MM.1S (cell line): ENCODE measurements around the gene PTPRN2.

Experiments
- DNase-seq: peaks from one replicate; pipeline ENCODE4 v3.0.0-alpha.2; 2015
- H2AFZ ChIP-seq: fragments of 300-600 bp; sonication (generic); 2 replicates; pipeline ENCODE4 v1.6.0; 2016; ENCODE audit warnings: antibody characterized with exemption, low read length
- H3F3A ChIP-seq: fragments of 300-600 bp; sonication (generic); 2 replicates; pipeline ENCODE4 v1.6.1; 2016; ENCODE audit warnings: mild to moderate bottlenecking, antibody characterized with exemption, low read length, moderate library complexity, mixed read lengths; ENCODE audit not compliant: insufficient read depth
- H3K27ac ChIP-seq: fragments of 300-600 bp; sonication (generic); 2 replicates; pipeline ENCODE4 v1.5.1; 2016; ENCODE audit warnings: mild to moderate bottlenecking, low read length
- H3K27me3 ChIP-seq: fragments of 300-600 bp; sonication (generic); replicated peaks from 2 replicates; pipeline ENCODE4 v1.6.0; 2016; ENCODE audit warnings: low read length; ENCODE audit not compliant: insufficient read depth
- H3K36me3 ChIP-seq: fragments of 300-600 bp; sonication (generic); replicated peaks from 2 replicates; pipeline ENCODE4 v1.6.1; 2016; ENCODE audit warnings: mild to moderate bottlenecking, low read length, mixed read lengths; ENCODE audit not compliant: insufficient read depth
- H3K4me1 ChIP-seq: fragments of 300-600 bp; sonication (generic); 2 replicates; pipeline ENCODE4 v1.6.1; 2016; ENCODE audit warnings: low read length, mixed read lengths
- H3K4me2 ChIP-seq: fragments of 300-600 bp; sonication (generic); 2 replicates; pipeline ENCODE4 v1.6.0; 2016; ENCODE audit warnings: low read depth, low read length
- H3K4me3 ChIP-seq: fragments of 300-600 bp; sonication (generic); 2 replicates; pipeline ENCODE4 v1.5.1; 2016; ENCODE audit warnings: low read length, mixed read lengths
- H3K79me2 ChIP-seq: fragments of 300-600 bp; sonication (generic); 2 replicates; pipeline ENCODE4 v1.6.1; 2016; ENCODE audit warnings: mixed run types, low read length, mixed read lengths
- H3K9ac ChIP-seq: fragments of 300-600 bp; sonication (generic); 2 replicates; pipeline ENCODE4 v1.6.1; 2016; ENCODE audit warnings: low read length, mixed read lengths
- H3K9me2 ChIP-seq: fragments of 300-600 bp; sonication (generic); replicated peaks from 2 replicates; pipeline ENCODE4 v1.6.1; 2016; ENCODE audit warnings: mild to moderate bottlenecking, low read length, mixed read lengths; ENCODE audit not compliant: insufficient read depth
- H3K9me3 ChIP-seq: fragments of 300-600 bp; sonication (generic); replicated peaks from 2 replicates; pipeline ENCODE4 v1.6.1; 2016; ENCODE audit warnings: mild to moderate bottlenecking, low read length, mixed read lengths; ENCODE audit not compliant: insufficient read depth
- H4K20me1 ChIP-seq: fragments of 300-600 bp; sonication (generic); 2 replicates; pipeline ENCODE4 v1.6.1; 2016; ENCODE audit warnings: mild to moderate bottlenecking, low read length, moderate library complexity, mixed read lengths; ENCODE audit not compliant: insufficient read depth
- EZH2 ChIP-seq: fragments of 300-600 bp; sonication (generic); optimal IDR thresholded peaks from 2 replicates; pipeline ENCODE3; 2017; ENCODE audit warnings: low read depth, mild to moderate bottlenecking, antibody characterized with exemption, low read length, mixed read lengths
- EZH2phosphoT487 ChIP-seq: fragments of 300-600 bp; sonication (generic); IDR thresholded peaks from 2 replicates; pipeline ENCODE4 v1.6.1; 2018; ENCODE audit warnings: antibody characterized with exemption, low read length
- TF ChIP-seq, protein P1 (sequence below): fragments of 300-600 bp; sonication (generic); IDR thresholded peaks from 2 replicates; pipeline ENCODE4 v1.5.1; 2016; ENCODE audit warnings: antibody characterized with exemption, low read length, mixed read lengths

Gene PTPRN2

GRCh38 chr7:158452331-158452730 lies 135.3 kb downstream of the PTPRN2 start:
- Histone ChIP-seq H3F3A (no peaks in the 10 kb centered on the region), H3K27me3 (peaks cover 76% of the 10 kb centered on the region), H3K4me3 (no peak overlapping the region), H3K4me2 (no peak overlapping the region), H3K36me3 (no peaks in the 10 kb centered on the region), H2AFZ (no peak overlapping the region), H4K20me1 (no peaks in the 10 kb centered on the region), H3K9ac (no peak overlapping the region), H3K27ac (no peak overlapping the region), H3K79me2 (no peaks in the 10 kb centered on the region), H3K4me1 (no peaks in the 10 kb centered on the region), H3K9me2 (no peaks in the 10 kb centered on the region), H3K9me3 (no peaks in the 10 kb centered on the region)
- no peak for TF ChIP-seq EZH2phosphoT487
- no peak for TF ChIP-seq EZH2
- TF ChIP-seq, protein P1, sequence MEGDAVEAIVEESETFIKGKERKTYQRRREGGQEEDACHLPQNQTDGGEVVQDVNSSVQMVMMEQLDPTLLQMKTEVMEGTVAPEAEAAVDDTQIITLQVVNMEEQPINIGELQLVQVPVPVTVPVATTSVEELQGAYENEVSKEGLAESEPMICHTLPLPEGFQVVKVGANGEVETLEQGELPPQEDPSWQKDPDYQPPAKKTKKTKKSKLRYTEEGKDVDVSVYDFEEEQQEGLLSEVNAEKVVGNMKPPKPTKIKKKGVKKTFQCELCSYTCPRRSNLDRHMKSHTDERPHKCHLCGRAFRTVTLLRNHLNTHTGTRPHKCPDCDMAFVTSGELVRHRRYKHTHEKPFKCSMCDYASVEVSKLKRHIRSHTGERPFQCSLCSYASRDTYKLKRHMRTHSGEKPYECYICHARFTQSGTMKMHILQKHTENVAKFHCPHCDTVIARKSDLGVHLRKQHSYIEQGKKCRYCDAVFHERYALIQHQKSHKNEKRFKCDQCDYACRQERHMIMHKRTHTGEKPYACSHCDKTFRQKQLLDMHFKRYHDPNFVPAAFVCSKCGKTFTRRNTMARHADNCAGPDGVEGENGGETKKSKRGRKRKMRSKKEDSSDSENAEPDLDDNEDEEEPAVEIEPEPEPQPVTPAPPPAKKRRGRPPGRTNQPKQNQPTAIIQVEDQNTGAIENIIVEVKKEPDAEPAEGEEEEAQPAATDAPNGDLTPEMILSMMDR: no peak
- DNase-seq: no peak

DNA sequence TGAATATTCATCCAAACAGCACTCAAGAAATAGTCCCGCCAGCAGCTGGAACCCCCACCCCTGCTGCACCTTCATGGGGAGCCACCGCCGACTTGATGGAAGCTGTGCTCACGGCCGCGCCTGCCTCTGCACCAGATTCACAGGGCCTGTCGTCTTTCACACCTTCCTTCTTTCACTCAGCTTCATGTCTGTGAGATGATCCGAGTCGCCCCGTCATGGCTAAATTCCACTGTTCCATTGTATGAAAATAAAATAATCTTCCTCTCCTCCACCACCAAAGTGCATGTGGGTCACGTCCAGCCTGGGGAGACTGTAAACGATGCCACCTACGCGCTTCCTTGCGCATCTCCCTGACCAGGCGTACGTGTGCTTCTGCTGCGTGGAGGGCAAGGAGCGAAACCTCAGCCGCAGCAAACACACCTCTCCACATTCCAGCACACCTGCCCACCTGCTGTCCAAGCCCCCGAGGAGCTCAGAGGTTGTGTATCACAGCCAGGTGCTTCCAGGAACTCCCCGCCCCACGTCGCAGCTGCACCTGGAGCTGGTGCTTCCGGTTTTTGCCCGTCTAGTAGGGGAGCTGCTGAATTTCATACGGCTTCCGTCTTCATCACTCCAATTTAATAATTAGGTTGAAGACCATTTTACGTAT lies 137.0 kb downstream of the PTPRN2 start:
- Histone ChIP-seq H3K9me3 (no peaks in the 10 kb centered on the region), H3F3A (no peaks in the 10 kb centered on the region), H3K9ac (no peak overlapping the region), H3K9me2 (no peaks in the 10 kb centered on the region), H3K27me3 (peaks cover 75% of the 10 kb centered on the region), H3K36me3 (no peaks in the 10 kb centered on the region), H2AFZ (no peak overlapping the region), H3K27ac (no peak overlapping the region), H3K4me2 (no peak overlapping the region), H3K4me3 (no peak overlapping the region), H3K79me2 (no peaks in the 10 kb centered on the region), H3K4me1 (no peaks in the 10 kb centered on the region), H4K20me1 (no peaks in the 10 kb centered on the region)
- TF ChIP-seq, protein P1: no peak
- TF ChIP-seq EZH2phosphoT487 (no peak), EZH2 (no peak)
- no peak for DNase-seq

- Histone ChIP-seq H2AFZ (no peak overlapping the region), H3K9me3 (no peaks in the 10 kb centered on the region), H3K79me2 (no peaks in the 10 kb centered on the region), H3K4me3 (no peak overlapping the region), H3K4me1 (no peaks in the 10 kb centered on the region), H3K27ac (no peak overlapping the region), H3K9me2 (no peaks in the 10 kb centered on the region), H3K36me3 (no peaks in the 10 kb centered on the region), H4K20me1 (no peaks in the 10 kb centered on the region), H3F3A (no peaks in the 10 kb centered on the region), H3K9ac (no peak overlapping the region), H3K4me2 (no peak overlapping the region), H3K27me3 (peaks cover 81% of the 10 kb centered on the region)
- DNase-seq: no peak
- TF ChIP-seq, protein P1: no peak
- no peak for TF ChIP-seq EZH2
- no peak for TF ChIP-seq EZH2phosphoT487
These were observed 137.7 kb downstream of the PTPRN2 start for GRCh38 chr7:158449942-158450341.
